ENCODE results near the gene MEPCE.

The MEPCE gene

GRCh38 chr7:100428199-100428966, 1.2 kb upstream of the MEPCE start, which contains the start of gene ZCWPW1:
Gene ZCWPW1 (minus strand): TSS chr7:100428703. CDS start chr7:100420649, 8,054 bp downstream.
- peak within 1 kb of the TSS; percentile 83 for H3K4me3 ChIP-seq (ENCODE audit: low read depth, low read length)
- H3K27ac ChIP-seq (ENCODE audit: extremely low read depth, low read depth, low read length) = peak within 1 kb of the TSS; percentile 97
- CTCF ChIA-PET = interaction anchor here (0.5 to 1.4 kb wide), 4 partner anchors 20 to 295 kb away, joined by 3 read pairs; partner anchors contain the start of gene POP7
- H3K9me3 ChIP-seq (ENCODE audit: control insufficient read depth, insufficient read depth, low read depth, low read length) = no peaks in the 10 kb centered on the region
- H3K36me3 ChIP-seq (ENCODE audit: control insufficient read depth in 2 of 2, insufficient read depth in 1 of 2, low read length in 2 of 2) = peaks cover 0 to 30% of the 10 kb centered on the region in 2 experiments; a peak in 1 of 3 replicates
- peaks cover 4% of the 10 kb centered on the region for H3K4me1 ChIP-seq (ENCODE audit: control insufficient read depth, insufficient read depth, low read length)
- POLR2A ChIA-PET = interaction anchor here (0.6 to 3.3 kb wide), 45 partner anchors 9 to 1072 kb away, joined by 3 to 39 read pairs (median 5); partner anchors contain the start of genes AGFG2, AP4M1, FBXO24 and GNB2
- TF ChIP-seq ZNF239 (tag by site-specific recombination; IDR thresholded peaks at IDR 0.05) = peak; percentile 81; the same call in 1 of the 2 replicates
- no peak for TF ChIP-seq ZNF423 (tag by site-specific recombination; IDR thresholded peaks at IDR 0.05)
- peak; percentile 99 for TF ChIP-seq PATZ1 (tag by site-specific recombination; IDR thresholded peaks at IDR 0.05)
- peak; percentile 91 for TF ChIP-seq ZNF324 (tag by site-specific recombination; IDR thresholded peaks at IDR 0.05)
- no peak for TF ChIP-seq ZNF433 (tag by site-specific recombination; IDR thresholded peaks at IDR 0.05; ENCODE audit: low read depth)
- peak; percentile 78 for TF ChIP-seq ZBTB11 (tag by site-specific recombination; conservative IDR thresholded peaks at IDR 0.05; ENCODE audit: low read depth)
- TF ChIP-seq PRDM6 (tag by site-specific recombination; IDR thresholded peaks at IDR 0.05) = no peak
- TF ChIP-seq KLF17 (tag by site-specific recombination; IDR thresholded peaks at IDR 0.05) = peak; percentile 79
- peak; percentile 55; the same call in 1 of the 2 replicates for TF ChIP-seq REST (tag by site-specific recombination; IDR thresholded peaks at IDR 0.05)
- peak; percentile 100 for TF ChIP-seq EGR2 (tag by site-specific recombination; IDR thresholded peaks at IDR 0.05; ENCODE audit: low read depth)
- peak; percentile 95 for TF ChIP-seq KLF9 (tag by site-specific recombination; IDR thresholded peaks at IDR 0.05; ENCODE audit: low read depth)
- TF ChIP-seq SP7 (tag by site-specific recombination; IDR thresholded peaks at IDR 0.05) = peak; percentile 92
- peak; percentile 69 for TF ChIP-seq INSM2 (tag by site-specific recombination; IDR thresholded peaks at IDR 0.05)
- TF ChIP-seq ZNF155 (tag by site-specific recombination; IDR thresholded peaks at IDR 0.05) = no peak
- TF ChIP-seq ZSCAN30 (tag by site-specific recombination; IDR thresholded peaks at IDR 0.05) = peak; percentile 65
- TF ChIP-seq ZSCAN16 (tag by site-specific recombination; IDR thresholded peaks at IDR 0.05) = 0 out of 2 replicates have a peak, but pooled peaks have one; percentile 20
- 0 out of 2 replicates have a peak, but pooled peaks have one; percentile 4 for TF ChIP-seq ZNF580 (tag by site-specific recombination; IDR thresholded peaks at IDR 0.05)
- peak; percentile 98 for TF ChIP-seq ZBTB8A (tag by site-specific recombination; IDR thresholded peaks at IDR 0.05)
- TF ChIP-seq ZNF354C (tag by site-specific recombination; IDR thresholded peaks at IDR 0.05; ENCODE audit: borderline replicate concordance, low read depth) = no peak
- no peak; the same call in 1 of the 2 replicates for TF ChIP-seq ZNF664 (tag by site-specific recombination; IDR thresholded peaks at IDR 0.05)

Measured in HEK293 (cell line).